HAP-1 (cell line): ENCODE results near the gene PCAT6.
"Not testable (repeated sequence)": the region's sequence is repeated elsewhere in the genome, so short reads cannot be mapped to it uniquely, and the experiment has no call there.

Experiments
- DNase-seq, 2 experiments: peaks; one replicate each; pipeline ENCODE4 v3.0.0-alpha.2; 2016 to 2020; ENCODE audit warnings: low spot score in 2 of 2
- H3K27me3 ChIP-seq: fragments of 250-450 bp; sonication (Bioruptor Pico); 2 replicates; pipeline ENCODE4 v1.5.1; 2020; ENCODE audit warnings: low read depth, mild to moderate bottlenecking, moderate library complexity
- H3K36me3 ChIP-seq: fragments of 250-450 bp; sonication (Bioruptor Pico); replicated peaks from 2 replicates; pipeline ENCODE4 v1.5.1; 2020; ENCODE audit warnings: mild to moderate bottlenecking
- H3K4me1 ChIP-seq: fragments of 250-450 bp; sonication (Bioruptor Pico); 2 replicates; pipeline ENCODE4 v1.5.1; 2020; ENCODE audit warnings: mild to moderate bottlenecking
- H3K4me3 ChIP-seq: fragments of 250-450 bp; sonication (Bioruptor Pico); 2 replicates; pipeline ENCODE4 v1.5.1; 2020; ENCODE audit warnings: mild to moderate bottlenecking, moderate library complexity
- H3K9me3 ChIP-seq: fragments of 250-450 bp; sonication (Bioruptor Pico); 2 replicates; pipeline ENCODE4 v1.5.1; 2020; ENCODE audit warnings: mild to moderate bottlenecking, moderate library complexity
- in situ Hi-C: fragments of 300-500 bp; cut with MboI; formaldehyde crosslinking; loops from 3 replicates; pipeline ENCODE4 v1.14.3; 2020; ENCODE audit warnings: low sequenced_read_pairs, inconsistent platforms, mixed read lengths

The PCAT6 gene

DNA sequence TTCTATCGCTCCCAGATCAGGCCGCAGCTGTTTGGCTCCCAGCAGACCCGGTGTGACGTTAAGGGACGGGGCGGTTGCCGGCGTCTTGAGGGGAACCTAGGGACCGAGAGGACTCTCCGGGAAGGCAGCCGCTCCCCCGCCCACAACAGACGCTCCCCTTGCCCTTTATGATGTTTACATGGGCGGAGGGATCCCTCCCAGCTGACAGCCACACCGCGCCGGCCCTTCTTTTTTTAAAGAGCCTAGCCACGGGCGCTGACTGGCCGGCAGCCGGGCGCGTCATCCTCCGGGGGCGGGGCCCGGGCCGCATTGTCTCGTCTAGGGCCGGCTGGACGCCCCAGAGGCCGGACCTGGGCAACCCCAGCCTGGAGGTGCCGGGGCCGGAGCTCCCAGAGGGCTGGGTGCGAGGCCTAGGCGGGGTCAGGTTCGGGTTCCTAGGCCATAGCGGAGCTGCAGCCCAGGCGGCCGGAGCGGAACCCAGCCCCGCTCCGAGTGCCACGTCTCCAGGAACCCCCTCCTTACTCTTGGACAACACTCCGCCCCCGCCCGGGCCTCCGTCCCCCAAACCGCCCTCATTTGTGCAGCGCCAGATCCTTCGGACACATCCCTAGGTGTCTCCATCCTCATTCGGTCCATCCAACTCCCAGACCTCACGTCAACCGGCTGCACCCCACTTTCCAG, at the start of gene PCAT6:
PCAT6 (plus strand) TSS at position 340 of the 681 bp plus-strand sequence.
- no peaks in the 10 kb centered on the region for H3K27me3 ChIP-seq
- peak; percentile 94 to 97 for DNase-seq
- H3K9me3 ChIP-seq: no peaks in the 10 kb centered on the region
- in situ Hi-C loops: no loop called here
- peak within 1 kb of the TSS; percentile 59 for H3K4me3 ChIP-seq
- peaks cover 11% of the 10 kb centered on the region for H3K4me1 ChIP-seq
- no peaks in the 10 kb centered on the region for H3K36me3 ChIP-seq

DNA sequence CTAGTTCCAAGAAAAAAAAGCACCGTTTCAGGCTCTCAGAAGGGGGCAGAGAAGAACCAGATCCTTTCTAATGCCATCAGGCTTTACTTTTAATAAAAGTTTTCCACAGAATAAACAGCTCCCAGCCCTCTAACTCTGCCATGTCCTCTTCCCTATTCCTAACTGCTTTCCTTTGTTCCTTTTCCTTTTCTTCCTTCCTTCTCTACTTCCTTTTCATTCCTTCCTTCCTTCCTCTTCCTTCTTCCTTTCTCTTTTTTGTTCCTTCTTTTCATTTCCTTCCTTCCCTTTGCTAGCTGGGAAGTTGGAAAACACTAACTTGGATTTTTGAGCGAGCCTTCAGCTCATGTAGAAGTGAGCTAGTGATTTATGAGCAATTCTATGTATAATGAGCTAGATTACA, 48.7 kb upstream of the PCAT6 start:
- DNase-seq: no peak
- H3K36me3 ChIP-seq: peaks cover 46% of the 10 kb centered on the region
- H3K4me3 ChIP-seq: no peak overlapping the region
- in situ Hi-C loops: no loop called here
- H3K27me3 ChIP-seq: no peaks in the 10 kb centered on the region
- no peaks in the 10 kb centered on the region for H3K4me1 ChIP-seq
- no peaks in the 10 kb centered on the region for H3K9me3 ChIP-seq

DNA sequence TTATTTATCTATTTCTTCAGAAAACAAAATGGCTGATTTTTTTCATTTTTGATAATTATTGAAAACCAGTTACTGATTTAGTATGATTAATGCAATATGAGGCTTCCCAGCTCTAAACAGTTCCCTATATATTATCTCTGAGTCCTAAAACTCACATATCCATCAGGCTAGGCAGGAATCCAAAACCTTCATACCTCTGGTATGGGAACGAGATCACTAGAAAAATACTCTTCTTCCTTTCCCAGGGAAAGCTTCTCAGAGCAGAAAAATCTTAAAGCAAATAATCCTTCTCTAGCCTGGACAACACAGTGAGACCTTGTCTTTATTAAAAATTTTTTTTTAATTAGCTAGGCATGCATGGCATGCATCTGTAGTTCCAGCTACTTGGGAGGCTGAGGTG, 45.0 kb upstream of the PCAT6 start:
- no peak for DNase-seq
- Histone ChIP-seq H3K4me1 (no peaks in the 10 kb centered on the region), H3K27me3 (no peaks in the 10 kb centered on the region), H3K36me3 (peaks cover 21% of the 10 kb centered on the region), H3K4me3 (no peak overlapping the region), H3K9me3 (no peaks in the 10 kb centered on the region)
- in situ Hi-C loops: no loop called here

DNA sequence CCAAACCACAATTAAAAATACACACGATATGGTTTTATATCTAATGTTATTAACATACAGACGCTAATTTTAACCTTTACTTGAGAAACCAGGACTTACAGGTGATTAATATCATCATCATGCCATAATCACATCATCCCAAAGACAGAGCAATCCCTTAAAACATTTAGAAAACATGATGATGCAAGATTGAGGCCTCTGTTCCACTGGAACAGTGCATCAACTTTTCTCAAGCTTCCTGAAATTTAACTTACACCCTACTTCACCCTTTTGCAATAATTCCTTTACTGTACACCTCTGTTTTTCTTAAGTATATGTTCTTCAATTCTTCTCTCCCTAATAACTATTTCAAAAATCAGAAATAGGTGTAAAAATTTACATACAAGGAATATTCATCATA, 40.6 kb upstream of the PCAT6 start:
- in situ Hi-C loops: no loop called here
- peaks cover 23% of the 10 kb centered on the region for H3K36me3 ChIP-seq

DNA sequence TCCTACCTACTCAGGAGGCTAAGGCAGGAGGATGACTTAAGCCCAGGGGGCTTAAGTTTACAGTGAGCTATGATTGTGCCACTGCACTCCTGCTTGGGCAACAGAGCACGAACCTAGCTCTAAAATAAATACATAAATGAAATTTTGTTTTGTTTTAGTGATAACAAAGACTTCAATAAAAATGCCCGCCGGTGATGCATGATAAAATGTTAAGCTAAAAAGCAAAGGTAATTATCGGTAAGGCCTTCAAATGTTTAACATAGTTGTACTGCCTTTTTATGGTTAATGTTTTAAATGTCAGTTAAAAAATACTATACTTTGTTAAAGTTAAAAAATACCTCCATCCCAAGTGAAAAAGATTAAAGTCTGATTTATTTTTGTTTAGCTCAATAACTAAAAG, 29.6 kb upstream of the PCAT6 start:
- H3K9me3 ChIP-seq: no peaks in the 10 kb centered on the region
- no peaks in the 10 kb centered on the region for H3K27me3 ChIP-seq
- DNase-seq: no peak
- H3K4me3 ChIP-seq: no peak overlapping the region
- no peaks in the 10 kb centered on the region for H3K4me1 ChIP-seq
- H3K36me3 ChIP-seq: peaks cover under 1% of the 10 kb centered on the region; the same call in 1 of the 2 replicates
- in situ Hi-C loops: no loop called here

More for the DNA sequence above, 40.6 kb upstream of the PCAT6 start:
- Histone ChIP-seq H3K9me3 (no peaks in the 10 kb centered on the region), H3K4me3 (no peak overlapping the region), H3K27me3 (no peaks in the 10 kb centered on the region), H3K4me1 (no peaks in the 10 kb centered on the region)
- no peak for DNase-seq

DNA sequence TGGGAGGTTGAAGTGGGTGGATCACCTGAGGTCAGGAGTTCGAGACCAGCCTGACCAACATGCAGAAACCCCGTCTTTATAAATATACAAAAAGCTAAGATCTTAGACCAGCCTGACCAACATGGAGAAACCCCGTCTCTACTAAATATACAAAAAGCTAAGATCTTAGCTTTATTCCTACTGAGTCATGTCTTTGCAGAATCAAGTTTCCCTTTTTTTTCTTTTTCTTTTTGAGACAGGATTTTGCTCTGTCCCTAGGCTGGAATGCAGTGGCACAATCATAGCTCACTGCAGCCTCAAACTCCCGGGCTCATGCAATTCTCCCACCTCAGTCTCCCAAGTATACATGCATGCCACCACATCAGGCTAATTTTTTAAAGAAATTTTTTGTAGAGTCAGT, 23.9 kb upstream of the PCAT6 start:
- no peak for DNase-seq
- no peaks in the 10 kb centered on the region for H3K27me3 ChIP-seq
- no peaks in the 10 kb centered on the region for H3K9me3 ChIP-seq
- no peaks in the 10 kb centered on the region for H3K36me3 ChIP-seq
- no peak overlapping the region for H3K4me3 ChIP-seq
- in situ Hi-C loops: no loop called here
- no peaks in the 10 kb centered on the region for H3K4me1 ChIP-seq

DNA sequence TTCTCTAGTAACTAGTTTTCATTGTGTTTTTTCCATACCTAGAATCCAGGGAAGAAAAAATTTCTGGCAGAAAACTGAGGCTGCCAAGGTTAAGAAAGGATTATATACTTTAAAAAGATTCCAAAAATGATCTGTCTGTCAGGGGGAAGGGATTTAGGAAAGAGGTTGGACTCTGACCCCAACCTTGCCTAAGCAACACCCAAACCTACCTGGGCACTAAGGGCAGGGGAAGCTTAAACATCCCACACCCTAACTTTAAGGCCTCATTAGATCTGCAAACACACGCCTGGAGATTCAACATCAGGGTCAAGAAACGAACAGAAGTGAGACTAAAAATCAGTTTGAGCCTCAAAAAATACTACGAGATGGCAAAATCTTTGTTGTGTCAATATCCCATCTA, 22.0 kb upstream of the PCAT6 start:
- Histone ChIP-seq H3K9me3 (no peaks in the 10 kb centered on the region), H3K27me3 (no peaks in the 10 kb centered on the region), H3K36me3 (no peaks in the 10 kb centered on the region), H3K4me3 (no peak overlapping the region), H3K4me1 (no peaks in the 10 kb centered on the region)
- DNase-seq: no peak
- in situ Hi-C loops: no loop called here

DNA sequence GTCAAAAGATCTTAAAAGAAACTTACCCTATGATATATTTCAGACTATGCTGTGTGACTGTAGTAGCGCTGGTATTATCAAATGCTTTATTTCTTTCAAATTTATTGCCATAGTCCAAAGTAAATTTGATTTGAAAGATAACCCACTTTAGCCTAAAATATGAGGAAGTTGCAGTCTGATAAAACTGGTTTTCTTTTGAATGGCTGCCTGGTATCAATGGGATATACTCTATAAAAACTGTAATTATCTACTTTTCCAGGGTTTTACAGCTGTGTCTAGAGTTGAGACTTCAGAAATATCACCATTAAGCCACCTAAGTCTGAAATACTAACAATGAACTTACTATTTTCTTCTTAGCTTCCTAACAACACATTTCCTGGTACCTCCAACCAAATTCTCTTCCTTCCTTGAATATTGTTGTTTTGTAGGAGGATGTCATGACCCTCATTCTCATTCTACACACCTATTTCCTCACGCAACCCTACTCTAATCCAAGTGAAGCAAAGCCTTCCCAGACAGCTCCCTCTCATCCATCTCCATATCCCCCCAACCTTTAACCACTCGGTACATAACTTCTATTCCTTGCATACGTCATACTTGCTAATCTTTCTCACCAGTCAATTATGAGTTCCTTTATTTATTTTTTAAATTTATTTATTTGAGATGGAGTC, 19.5 kb upstream of the PCAT6 start:
- no peaks in the 10 kb centered on the region for H3K4me1 ChIP-seq
- in situ Hi-C loops: no loop called here
- no peaks in the 10 kb centered on the region for H3K9me3 ChIP-seq
- DNase-seq: no peak
- no peaks in the 10 kb centered on the region for H3K27me3 ChIP-seq
- H3K36me3 ChIP-seq: no peaks in the 10 kb centered on the region
- H3K4me3 ChIP-seq: no peak overlapping the region

DNA sequence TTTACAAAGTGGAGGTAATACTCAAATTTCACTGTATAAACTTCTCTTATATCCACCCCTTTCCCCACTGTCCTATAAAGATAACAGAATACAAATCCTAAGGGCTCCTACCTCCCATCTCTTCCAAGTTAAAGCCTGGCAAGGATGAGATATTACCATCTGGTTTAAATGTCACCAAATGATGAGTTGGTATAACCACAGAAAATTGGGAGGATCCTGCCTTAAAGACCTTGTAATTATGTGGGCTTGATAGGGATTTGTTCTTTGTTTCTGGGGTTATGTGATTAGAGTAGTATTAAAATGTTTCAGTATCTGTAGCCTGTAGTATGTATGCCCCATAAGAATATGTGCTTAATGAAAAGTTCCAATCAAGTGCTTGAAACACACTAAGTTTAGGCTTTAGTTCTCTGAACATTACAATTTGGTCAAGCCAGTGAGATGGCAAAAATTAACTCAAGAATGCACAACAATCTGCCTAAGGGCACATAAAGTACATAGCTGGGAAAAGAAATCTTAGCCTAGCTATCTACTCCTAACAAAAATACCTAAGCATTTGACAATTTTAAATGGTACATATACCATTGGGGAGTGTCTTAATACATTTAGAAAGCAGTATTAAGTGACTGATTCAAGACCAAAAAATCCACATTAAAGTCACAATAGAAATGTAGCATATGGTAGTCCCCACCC, 16.6 kb upstream of the PCAT6 start:
- no peaks in the 10 kb centered on the region for H3K36me3 ChIP-seq
- no peaks in the 10 kb centered on the region for H3K27me3 ChIP-seq
- in situ Hi-C loops: no loop called here
- H3K4me3 ChIP-seq: no peak overlapping the region
- no peaks in the 10 kb centered on the region for H3K9me3 ChIP-seq
- no peaks in the 10 kb centered on the region for H3K4me1 ChIP-seq
- no peak for DNase-seq

DNA sequence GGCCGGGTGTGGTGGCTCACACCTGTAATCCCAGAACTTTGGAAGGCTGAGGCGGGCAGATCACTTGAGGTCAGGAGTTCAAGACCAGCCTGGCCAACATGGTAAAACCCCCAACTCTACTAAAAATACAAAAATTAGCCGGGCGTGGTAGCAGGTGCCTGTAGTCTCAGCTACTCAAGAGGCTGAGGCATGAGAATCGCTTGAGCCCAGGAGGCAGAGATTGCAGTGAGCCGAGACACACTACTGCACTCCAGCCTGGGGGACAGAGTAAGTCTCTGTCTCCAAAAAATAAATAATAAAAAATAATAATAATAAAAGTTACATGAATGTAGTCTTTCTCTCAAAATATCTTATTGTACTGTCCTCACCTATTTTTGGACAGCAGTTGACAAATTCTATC, 15.8 kb upstream of the PCAT6 start:
- in situ Hi-C loops, H3K9me3 ChIP-seq, H3K36me3 ChIP-seq, H3K4me3 ChIP-seq, H3K27me3 ChIP-seq, H3K4me1 ChIP-seq, DNase-seq: not testable (repeated sequence)

DNA sequence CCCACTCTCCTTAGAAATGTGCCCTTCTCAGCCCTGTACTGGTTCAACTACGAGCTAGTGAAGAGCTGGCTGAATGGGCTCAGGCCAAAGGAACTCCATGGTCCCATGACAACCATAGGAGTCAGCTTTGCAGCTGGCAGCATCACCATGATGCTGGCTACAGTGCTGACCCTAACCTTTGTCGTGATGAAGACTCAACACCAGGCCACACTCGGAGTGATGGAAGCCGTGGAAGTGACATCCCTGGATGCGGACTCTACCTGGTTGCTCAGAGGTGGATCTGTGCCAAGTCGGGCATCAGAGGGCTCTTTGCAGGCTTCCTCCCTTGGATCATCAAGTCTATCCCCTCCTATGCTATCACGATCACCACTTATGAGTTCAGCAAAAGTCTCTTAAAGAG, 14.1 kb upstream of the PCAT6 start:
- Histone ChIP-seq H3K27me3 (no peaks in the 10 kb centered on the region), H3K4me3 (no peak overlapping the region), H3K4me1 (no peaks in the 10 kb centered on the region), H3K9me3 (no peaks in the 10 kb centered on the region), H3K36me3 (no peaks in the 10 kb centered on the region)
- in situ Hi-C loops: no loop called here
- DNase-seq: no peak

DNA sequence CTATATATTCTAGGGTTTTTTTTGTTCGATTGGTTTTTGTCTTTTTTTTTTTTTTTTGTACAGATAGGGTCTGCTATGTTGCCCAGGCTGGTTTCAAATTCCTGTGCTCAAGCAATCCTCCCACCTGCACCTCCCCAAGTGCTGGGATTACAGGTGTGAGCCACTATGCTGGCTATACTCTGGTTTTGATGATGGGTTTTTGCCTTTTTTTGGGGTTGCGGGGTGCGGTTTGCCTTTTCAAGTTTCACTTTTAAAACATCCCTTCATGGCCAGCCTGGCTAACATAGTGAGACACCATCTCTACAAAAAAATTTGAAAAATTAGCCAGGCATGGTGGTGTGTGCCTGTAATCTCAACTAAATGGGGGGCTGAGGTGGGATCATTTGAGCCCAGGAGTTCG, 12.5 kb upstream of the PCAT6 start:
- no peak overlapping the region for H3K4me3 ChIP-seq
- no peak for DNase-seq
- no peaks in the 10 kb centered on the region for H3K27me3 ChIP-seq
- H3K4me1 ChIP-seq: no peaks in the 10 kb centered on the region
- in situ Hi-C loops: no loop called here
- no peaks in the 10 kb centered on the region for H3K9me3 ChIP-seq
- H3K36me3 ChIP-seq: no peaks in the 10 kb centered on the region

DNA sequence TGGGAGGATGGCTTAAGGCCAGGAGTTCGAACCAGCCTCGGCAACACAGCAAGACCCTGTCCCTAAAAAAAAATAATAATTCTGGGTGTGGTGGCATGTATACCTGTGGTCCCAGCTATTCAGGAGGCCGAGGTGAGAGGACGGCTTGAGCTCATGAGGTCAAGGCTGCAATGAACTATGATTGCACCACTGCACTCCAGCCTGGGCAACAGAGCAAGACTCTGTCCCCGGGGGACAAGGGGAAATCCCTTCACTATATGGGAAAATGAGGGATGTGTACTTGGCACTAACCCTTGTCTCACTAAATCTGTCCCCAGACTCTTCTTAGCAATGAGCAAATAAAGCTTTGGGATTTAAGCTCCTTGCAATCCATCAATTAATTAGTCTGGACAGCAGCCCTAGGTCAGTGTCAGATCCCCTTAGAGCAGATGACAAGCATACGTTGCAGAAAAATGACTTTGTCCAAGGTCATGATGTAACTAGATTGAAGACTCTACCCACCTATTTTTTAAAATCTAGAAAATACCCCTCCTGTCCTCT, 11.9 kb upstream of the PCAT6 start:
- no peaks in the 10 kb centered on the region for H3K9me3 ChIP-seq
- in situ Hi-C loops: no loop called here
- no peaks in the 10 kb centered on the region for H3K27me3 ChIP-seq
- H3K4me3 ChIP-seq: no peak overlapping the region
- no peak for DNase-seq
- no peaks in the 10 kb centered on the region for H3K36me3 ChIP-seq
- no peaks in the 10 kb centered on the region for H3K4me1 ChIP-seq

DNA sequence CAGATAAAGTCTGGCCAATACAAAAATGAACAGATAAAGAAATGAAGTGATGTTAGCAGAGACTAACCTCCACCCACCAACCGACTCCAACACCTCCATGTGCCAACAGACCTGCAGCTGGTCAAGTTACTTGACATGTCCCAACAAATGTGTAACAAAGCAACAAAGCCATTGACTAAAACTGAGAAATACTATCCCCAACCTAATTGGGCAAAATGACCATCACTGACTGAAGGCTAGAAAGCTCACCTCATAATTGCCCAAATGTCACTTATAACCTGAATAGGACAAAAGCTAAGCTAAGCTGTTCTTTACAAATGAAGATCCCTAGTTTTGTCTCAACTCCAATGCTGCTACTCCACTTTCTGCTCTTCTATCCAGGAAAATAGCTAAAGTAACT, 10.0 kb upstream of the PCAT6 start:
- Histone ChIP-seq H3K36me3 (no peaks in the 10 kb centered on the region), H3K4me1 (peaks cover 8% of the 10 kb centered on the region), H3K27me3 (no peaks in the 10 kb centered on the region), H3K9me3 (no peaks in the 10 kb centered on the region), H3K4me3 (no peak overlapping the region)
- in situ Hi-C loops: no loop called here
- DNase-seq: no peak
